ENCODE measurements around the gene OSBPL7.

GRCh38 chr17:47806026-47806912 is 15.3 kb downstream of the OSBPL7 start:
- TF ChIP-seq EZH2 (IDR thresholded peaks at IDR 0.05; ENCODE audit: borderline replicate concordance, insufficient read depth, low read depth, low read length, poor library complexity, severe bottlenecking) (no peak), CTCF (IDR thresholded peaks at IDR 0.05) (no peak)
